ENCODE measurements around the gene ZNF467. TPM values are rescaled to one million over a fixed set of nuclear protein-coding genes. Genes with fewer than 3 reads are reported as not detected.
A peak's percentile ranks its signal among the peaks of the same experiment; 100 is the strongest.

The ZNF467 gene
- total RNA-seq: 1 to 10 TPM; 6.0 to 7.9 TPM

GRCh38 chr7:149773446-149774236 lies at the start of gene ZNF467:
ZNF467 (minus strand) TSS chr7:149773588; CDS start chr7:149771032, 2,556 bp downstream.
- intact Hi-C loops (cut with DNase I): loop anchor here (5.0 kb wide), 1 partner anchor 64 kb away; the partner anchor contains the start of gene ZNF862
- Histone ChIP-seq H3K36me3 (no peaks in the 10 kb centered on the region), H3K4me1 (replicated peaks) (no peaks in the 10 kb centered on the region), H3K27ac (peak within 1 kb of the TSS; percentile 63 to 65), H3K9me3 (no peaks in the 10 kb centered on the region), H3K4me3 (peak within 1 kb of the TSS; percentile 54 to 61), H3K27me3 (replicated peaks; ENCODE audit: insufficient read depth) (no peaks in the 10 kb centered on the region)
- TF ChIP-seq POLR2AphosphoS5 (IDR thresholded peaks at IDR 0.05): no peak
- no peak for TF ChIP-seq POLR2A (IDR thresholded peaks at IDR 0.05)
- no peak for TF ChIP-seq CTCF (IDR thresholded peaks at IDR 0.05)
- WGBS: 1% methylated on average over 52 of the region's 57 CpGs
- DNase-seq (ENCODE audit: low spot score): peak; percentile 62

- Histone ChIP-seq H3K4me3 (no peak overlapping the region), H3K27me3 (replicated peaks; ENCODE audit: insufficient read depth) (no peaks in the 10 kb centered on the region), H3K4me1 (replicated peaks) (no peaks in the 10 kb centered on the region), H3K9me3 (no peaks in the 10 kb centered on the region), H3K36me3 (no peaks in the 10 kb centered on the region), H3K27ac (no peak overlapping the region)
- TF ChIP-seq POLR2AphosphoS5 (IDR thresholded peaks at IDR 0.05) (no peak), CTCF (IDR thresholded peaks at IDR 0.05) (no peak), POLR2A (IDR thresholded peaks at IDR 0.05) (no peak)
- WGBS: 85% methylated on average over 22 of the region's 22 CpGs
- DNase-seq (ENCODE audit: low spot score): no peak
- intact Hi-C loops (cut with DNase I): no loop called here
These were observed 49.1 kb upstream of the ZNF467 start for GRCh38 chr7:149822353-149822943.

DNA sequence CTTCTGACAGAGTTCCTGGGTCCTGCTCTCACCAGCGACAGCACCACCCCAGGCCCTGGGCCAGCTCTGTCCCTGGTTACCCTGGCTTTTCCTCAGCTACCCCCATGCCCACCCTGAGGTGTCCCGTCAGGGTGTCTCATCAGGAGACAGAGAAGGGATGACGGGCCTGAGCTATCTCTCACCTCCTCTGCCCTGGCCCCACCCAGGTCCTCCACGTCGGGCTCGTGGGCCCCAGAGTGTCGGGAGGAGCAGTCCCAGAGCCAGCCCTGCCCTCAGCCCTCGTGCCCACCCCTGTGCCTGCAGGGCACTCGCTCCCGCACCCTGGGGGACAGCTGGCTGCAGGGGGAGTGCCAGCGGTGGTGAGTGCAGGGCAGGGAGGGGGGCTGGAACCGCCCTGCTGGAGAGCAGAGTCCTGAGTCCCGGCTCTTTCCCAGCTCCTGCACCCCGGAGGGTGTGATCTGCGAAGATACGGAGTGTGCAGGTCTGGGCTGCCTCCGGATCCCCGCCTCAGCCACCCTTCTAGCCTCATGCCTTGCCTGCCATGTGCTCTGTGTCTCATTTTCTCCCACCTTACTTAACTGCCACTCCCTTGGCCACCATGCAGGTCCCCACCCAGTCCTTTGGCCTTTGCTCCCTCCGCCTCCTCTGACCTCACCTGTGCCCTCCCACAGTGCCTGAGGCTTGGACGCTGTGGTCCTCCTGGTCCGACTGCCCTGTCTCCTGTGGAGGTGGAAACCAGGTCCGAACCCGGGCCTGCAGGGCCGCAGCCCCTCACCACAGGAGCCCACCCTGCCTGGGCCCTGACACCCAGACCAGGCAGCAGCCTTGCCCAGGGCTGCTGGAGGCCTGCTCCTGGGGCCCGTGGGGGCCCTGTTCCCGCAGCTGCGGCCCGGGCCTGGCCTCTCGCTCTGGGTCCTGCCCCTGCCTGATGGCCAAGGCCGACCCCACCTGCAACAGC lies 48.1 kb upstream of the ZNF467 start:
- 86% methylated on average over 21 of the region's 30 CpGs for WGBS
- H3K27ac ChIP-seq: no peak overlapping the region
- H3K36me3 ChIP-seq: no peaks in the 10 kb centered on the region
- no peaks in the 10 kb centered on the region for H3K4me1 ChIP-seq (replicated peaks)
- H3K4me3 ChIP-seq: no peak overlapping the region
- no peak for TF ChIP-seq POLR2A (IDR thresholded peaks at IDR 0.05)
- no peak for TF ChIP-seq POLR2AphosphoS5 (IDR thresholded peaks at IDR 0.05)
- no peak for TF ChIP-seq CTCF (IDR thresholded peaks at IDR 0.05)
- no peaks in the 10 kb centered on the region for H3K27me3 ChIP-seq (replicated peaks; ENCODE audit: insufficient read depth)
- DNase-seq (ENCODE audit: low spot score): no peak
- intact Hi-C loops (cut with DNase I): no loop called here
- H3K9me3 ChIP-seq: no peaks in the 10 kb centered on the region

DNA sequence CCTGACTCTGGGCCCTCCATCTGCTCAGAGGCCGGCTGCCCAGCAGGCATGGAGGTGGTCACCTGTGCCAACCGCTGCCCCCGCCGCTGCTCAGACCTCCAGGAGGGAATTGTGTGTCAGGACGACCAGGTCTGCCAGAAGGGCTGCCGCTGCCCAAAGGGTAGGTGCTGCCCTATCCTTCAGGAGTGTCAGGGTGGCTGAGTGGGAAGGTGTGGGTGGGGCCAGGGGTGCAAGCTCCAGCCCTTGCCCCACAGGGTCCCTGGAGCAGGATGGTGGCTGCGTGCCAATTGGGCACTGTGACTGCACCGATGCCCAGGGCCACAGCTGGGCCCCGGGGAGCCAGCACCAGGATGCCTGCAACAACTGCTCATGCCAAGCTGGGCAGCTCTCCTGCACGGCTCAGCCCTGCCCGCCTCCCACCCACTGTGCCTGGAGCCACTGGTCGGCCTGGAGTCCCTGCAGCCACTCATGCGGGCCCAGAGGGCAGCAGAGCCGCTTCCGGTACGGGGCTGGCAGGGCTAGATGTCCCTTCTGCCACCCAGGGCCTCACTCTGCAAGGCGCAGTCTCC lies 47.3 kb upstream of the ZNF467 start:
- H3K27me3 ChIP-seq (replicated peaks; ENCODE audit: insufficient read depth): no peaks in the 10 kb centered on the region
- TF ChIP-seq CTCF (IDR thresholded peaks at IDR 0.05): no peak
- no peak for TF ChIP-seq POLR2A (IDR thresholded peaks at IDR 0.05)
- no peak for TF ChIP-seq POLR2AphosphoS5 (IDR thresholded peaks at IDR 0.05)
- H3K4me1 ChIP-seq (replicated peaks): no peaks in the 10 kb centered on the region
- 65% methylated on average over 9 of the region's 17 CpGs for WGBS
- intact Hi-C loops (cut with DNase I): no loop called here
- no peaks in the 10 kb centered on the region for H3K9me3 ChIP-seq
- H3K4me3 ChIP-seq: no peak overlapping the region
- no peaks in the 10 kb centered on the region for H3K36me3 ChIP-seq
- H3K27ac ChIP-seq: no peak overlapping the region
- DNase-seq (ENCODE audit: low spot score): no peak
